Astrocyte of the spinal cord (primary cell): ENCODE results near the gene AGAP1.

Experiments used
- DNase-seq: peaks from one replicate; pipeline ENCODE4 v3.0.0; 2011; ENCODE audit warnings: low read depth, low spot score
- H3K4me3 ChIP-seq: 2 replicates; pipeline ENCODE4 v1.5.1; 2011; ENCODE audit warnings: low read depth, mild to moderate bottlenecking, low read length, moderate library complexity
- CTCF ChIP-seq: IDR thresholded peaks from 2 replicates; pipeline ENCODE4 v1.5.1; 2012; ENCODE audit warnings: low read depth, mild to moderate bottlenecking, low read length, inconsistent platforms
- in situ Hi-C: cut with HindIII; loops from 2 replicates; pipeline ENCODE4 v1.10.0; 2017; ENCODE audit warnings: low sequenced_read_pairs

Gene AGAP1

GRCh38 chr2:236021499-236022057, 527.7 kb downstream of the AGAP1 start:
- no peak for DNase-seq
- H3K4me3 ChIP-seq = no peak overlapping the region
- in situ Hi-C loops = no loop called here
- no peak for TF ChIP-seq CTCF

GRCh38 chr2:236022128-236022527, 528.3 kb downstream of the AGAP1 start:
- no peak for TF ChIP-seq CTCF
- in situ Hi-C loops = no loop called here

GRCh38 chr2:236025892-236026291, 532.0 kb downstream of the AGAP1 start:
- DNase-seq = no peak
- no peak for TF ChIP-seq CTCF
- no peak overlapping the region for H3K4me3 ChIP-seq
- in situ Hi-C loops = no loop called here

More at GRCh38 chr2:236022128-236022527, 528.3 kb downstream of the AGAP1 start:
- no peak for DNase-seq
- no peak overlapping the region for H3K4me3 ChIP-seq

GRCh38 chr2:236026841-236027240, 533.0 kb downstream of the AGAP1 start:
- DNase-seq = no peak
- in situ Hi-C loops = no loop called here
- no peak for TF ChIP-seq CTCF

GRCh38 chr2:236028066-236028465, 534.2 kb downstream of the AGAP1 start:
- no peak for TF ChIP-seq CTCF
- in situ Hi-C loops = no loop called here
- H3K4me3 ChIP-seq = no peak overlapping the region
- no peak for DNase-seq

More at GRCh38 chr2:236026841-236027240, 533.0 kb downstream of the AGAP1 start:
- no peak overlapping the region for H3K4me3 ChIP-seq

- no peak for TF ChIP-seq CTCF
- in situ Hi-C loops = no loop called here
- no peak for DNase-seq
- no peak overlapping the region for H3K4me3 ChIP-seq
Measured at GRCh38 chr2:236033462-236033861, 539.6 kb downstream of the AGAP1 start.
